ENCODE data around the gene GRIK4. TPM values are rescaled to one million over a fixed set of nuclear protein-coding genes. Genes with fewer than 3 reads are reported as not detected.

The GRIK4 gene
- polyA plus RNA-seq, 1 donor from 2014 or later = not detected

GRCh38 chr11:120929090-120929489 is 417.5 kb downstream of the GRIK4 start:
- Mint-ChIP-seq H3K9me3 (no peaks in the 10 kb centered on the region), H3K4me1 (peaks cover 9 to 17% (median 13%) of the 10 kb centered on the region in 3 donors), H3K36me3 (no peaks in the 10 kb centered on the region), H3K4me3 (no peak overlapping the region), H3K27me3 (peaks cover 4% of the 10 kb centered on the region), H3K27ac (no peak overlapping the region)

- Mint-ChIP-seq H3K27me3 (peaks cover 4% of the 10 kb centered on the region), H3K4me3 (no peak overlapping the region), H3K36me3 (no peaks in the 10 kb centered on the region), H3K9me3 (no peaks in the 10 kb centered on the region), H3K27ac (no peak overlapping the region), H3K4me1 (peaks cover 9 to 16% (median 13%) of the 10 kb centered on the region in 3 donors)
Measured at GRCh38 chr11:120929664-120930154, 418.2 kb downstream of the GRIK4 start.

- Mint-ChIP-seq H3K27ac (no peak overlapping the region), H3K4me1 (peaks cover 6 to 8% (median 8%) of the 10 kb centered on the region in 3 donors), H3K4me3 (no peak overlapping the region)
Measured at GRCh38 chr11:120931057-120931779, 419.7 kb downstream of the GRIK4 start.

GRCh38 chr11:120932305-120932915 is 420.9 kb downstream of the GRIK4 start:
- H3K4me1 Mint-ChIP-seq = peaks cover 0 to 3% (median 0%) of the 10 kb centered on the region in 3 donors
- H3K27ac Mint-ChIP-seq = no peak overlapping the region
- no peak overlapping the region for H3K4me3 Mint-ChIP-seq

More at GRCh38 chr11:120931057-120931779, 419.7 kb downstream of the GRIK4 start:
- no peaks in the 10 kb centered on the region for H3K36me3 Mint-ChIP-seq
- peaks cover 8% of the 10 kb centered on the region for H3K27me3 Mint-ChIP-seq
- H3K9me3 Mint-ChIP-seq = no peaks in the 10 kb centered on the region

GRCh38 chr11:120936356-120936755 is 424.8 kb downstream of the GRIK4 start:
- Mint-ChIP-seq H3K27me3 (peaks cover 28% of the 10 kb centered on the region), H3K27ac (no peak overlapping the region), H3K4me1 (peaks cover 0 to 3% (median 0%) of the 10 kb centered on the region in 3 donors), H3K4me3 (no peak overlapping the region), H3K9me3 (peaks cover 0 to under 1% (median 0%) of the 10 kb centered on the region in 3 donors), H3K36me3 (no peaks in the 10 kb centered on the region)

More at GRCh38 chr11:120932305-120932915, 420.9 kb downstream of the GRIK4 start:
- peaks cover 15% of the 10 kb centered on the region for H3K27me3 Mint-ChIP-seq
- no peaks in the 10 kb centered on the region for H3K9me3 Mint-ChIP-seq
- no peaks in the 10 kb centered on the region for H3K36me3 Mint-ChIP-seq

- Mint-ChIP-seq H3K4me1 (peaks cover 0 to 3% (median 0%) of the 10 kb centered on the region in 3 donors), H3K27ac (no peak overlapping the region), H3K27me3 (peaks cover 27% of the 10 kb centered on the region), H3K36me3 (no peaks in the 10 kb centered on the region), H3K9me3 (peaks cover 0 to 4% (median 0%) of the 10 kb centered on the region in 3 donors), H3K4me3 (no peak overlapping the region)
Measured at GRCh38 chr11:120937501-120937900, 426.0 kb downstream of the GRIK4 start.

GRCh38 chr11:120938260-120938659 is 426.7 kb downstream of the GRIK4 start:
- peaks cover 0 to 3% (median 0%) of the 10 kb centered on the region in 3 donors for H3K4me1 Mint-ChIP-seq
- H3K27ac Mint-ChIP-seq = no peak overlapping the region
- peaks cover 0 to 4% (median 0%) of the 10 kb centered on the region in 3 donors for H3K9me3 Mint-ChIP-seq
- no peaks in the 10 kb centered on the region for H3K36me3 Mint-ChIP-seq
- H3K27me3 Mint-ChIP-seq = peaks cover 30% of the 10 kb centered on the region
- H3K4me3 Mint-ChIP-seq = no peak overlapping the region

- Mint-ChIP-seq H3K4me1 (peaks cover 0 to 3% (median 0%) of the 10 kb centered on the region in 3 donors), H3K9me3 (peaks cover 6 to 10% (median 8%) of the 10 kb centered on the region in 3 donors), H3K27ac (no peak overlapping the region), H3K27me3 (peaks cover 32% of the 10 kb centered on the region), H3K4me3 (no peak overlapping the region), H3K36me3 (no peaks in the 10 kb centered on the region)
Measured at GRCh38 chr11:120940160-120940848, 428.8 kb downstream of the GRIK4 start.

GRCh38 chr11:120941000-120941399 is 429.5 kb downstream of the GRIK4 start:
- Mint-ChIP-seq H3K27ac (no peak overlapping the region), H3K27me3 (peaks cover 34% of the 10 kb centered on the region), H3K36me3 (no peaks in the 10 kb centered on the region), H3K4me3 (no peak overlapping the region), H3K9me3 (peaks cover 8 to 11% (median 10%) of the 10 kb centered on the region in 3 donors), H3K4me1 (peaks cover 0 to 3% (median 0%) of the 10 kb centered on the region in 3 donors)

GRCh38 chr11:120942701-120943100 is 431.2 kb downstream of the GRIK4 start:
- Mint-ChIP-seq H3K27me3 (peaks cover 29% of the 10 kb centered on the region), H3K27ac (no peak overlapping the region), H3K9me3 (peaks cover 8 to 11% (median 10%) of the 10 kb centered on the region in 3 donors), H3K36me3 (no peaks in the 10 kb centered on the region), H3K4me1 (no peaks in the 10 kb centered on the region), H3K4me3 (no peak overlapping the region)

GRCh38 chr11:120945042-120945441 is 433.5 kb downstream of the GRIK4 start:
- no peak overlapping the region for H3K27ac Mint-ChIP-seq
- no peaks in the 10 kb centered on the region for H3K36me3 Mint-ChIP-seq
- peaks cover 24% of the 10 kb centered on the region for H3K27me3 Mint-ChIP-seq
- peaks cover 8 to 11% (median 10%) of the 10 kb centered on the region in 3 donors for H3K9me3 Mint-ChIP-seq
- H3K4me3 Mint-ChIP-seq = no peak overlapping the region
- no peaks in the 10 kb centered on the region for H3K4me1 Mint-ChIP-seq

GRCh38 chr11:120950880-120951279 is 439.3 kb downstream of the GRIK4 start:
- H3K9me3 Mint-ChIP-seq = peaks cover 0 to 2% (median 0%) of the 10 kb centered on the region in 3 donors
- no peaks in the 10 kb centered on the region for H3K36me3 Mint-ChIP-seq
- no peak overlapping the region for H3K27ac Mint-ChIP-seq
- H3K4me3 Mint-ChIP-seq = no peak overlapping the region
- peaks cover 0 to 11% (median 8%) of the 10 kb centered on the region in 3 donors for H3K4me1 Mint-ChIP-seq
- peaks cover 17% of the 10 kb centered on the region for H3K27me3 Mint-ChIP-seq

- Mint-ChIP-seq H3K4me1 (peaks cover 0 to 16% (median 8%) of the 10 kb centered on the region in 3 donors), H3K4me3 (peak overlapping the region in 3 of 4 donors; percentile 68 to 90 (median 82)), H3K9me3 (peaks cover 0 to 2% (median 0%) of the 10 kb centered on the region in 3 donors), H3K27me3 (peaks cover 14% of the 10 kb centered on the region), H3K27ac (peak overlapping the region in 1 of 3 donors; percentile 23), H3K36me3 (peaks cover 3% of the 10 kb centered on the region)
Measured at GRCh38 chr11:120952461-120953434, 441.2 kb downstream of the GRIK4 start.

- Mint-ChIP-seq H3K27ac (no peak overlapping the region), H3K4me3 (no peak overlapping the region), H3K27me3 (peaks cover 9% of the 10 kb centered on the region), H3K9me3 (peaks cover 0 to 2% (median 0%) of the 10 kb centered on the region in 3 donors), H3K36me3 (peaks cover 3% of the 10 kb centered on the region), H3K4me1 (peaks cover 0 to 16% (median 8%) of the 10 kb centered on the region in 3 donors)
Measured at GRCh38 chr11:120954381-120954780, 442.8 kb downstream of the GRIK4 start.

Measured in IgD-negative memory B cell (primary cell).